Left hindlimb (tissue), 1 donor: ENCODE data around the gene ZNF180.
"Not testable (repeated sequence)": the region's sequence is repeated elsewhere in the genome, so short reads cannot be mapped to it uniquely, and the experiment has no call there.

ENCODE experiments used
- DNase-seq: peaks from one replicate; pipeline ENCODE4 v3.0.0-alpha.2; 2018

Gene ZNF180

DNA sequence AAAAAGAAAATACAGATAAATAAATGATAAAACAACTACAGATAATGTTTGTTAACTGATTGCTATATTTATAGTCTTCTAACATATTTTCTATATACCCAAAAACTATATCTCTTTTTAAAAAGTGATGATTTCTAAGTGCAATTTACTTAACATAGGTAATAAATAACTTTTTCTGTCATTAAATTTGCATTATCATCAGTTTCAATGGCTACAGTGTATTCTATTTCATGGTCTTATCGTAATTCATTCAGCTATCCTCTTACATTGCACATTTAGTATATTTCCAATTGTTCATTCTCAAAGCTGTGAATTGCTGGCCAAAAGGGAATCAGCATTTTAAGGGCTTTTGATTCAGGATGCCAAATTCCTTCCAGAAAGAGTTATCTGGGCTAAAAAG, 3.6 kb downstream of the ZNF180 start:
- no peak for DNase-seq

DNA sequence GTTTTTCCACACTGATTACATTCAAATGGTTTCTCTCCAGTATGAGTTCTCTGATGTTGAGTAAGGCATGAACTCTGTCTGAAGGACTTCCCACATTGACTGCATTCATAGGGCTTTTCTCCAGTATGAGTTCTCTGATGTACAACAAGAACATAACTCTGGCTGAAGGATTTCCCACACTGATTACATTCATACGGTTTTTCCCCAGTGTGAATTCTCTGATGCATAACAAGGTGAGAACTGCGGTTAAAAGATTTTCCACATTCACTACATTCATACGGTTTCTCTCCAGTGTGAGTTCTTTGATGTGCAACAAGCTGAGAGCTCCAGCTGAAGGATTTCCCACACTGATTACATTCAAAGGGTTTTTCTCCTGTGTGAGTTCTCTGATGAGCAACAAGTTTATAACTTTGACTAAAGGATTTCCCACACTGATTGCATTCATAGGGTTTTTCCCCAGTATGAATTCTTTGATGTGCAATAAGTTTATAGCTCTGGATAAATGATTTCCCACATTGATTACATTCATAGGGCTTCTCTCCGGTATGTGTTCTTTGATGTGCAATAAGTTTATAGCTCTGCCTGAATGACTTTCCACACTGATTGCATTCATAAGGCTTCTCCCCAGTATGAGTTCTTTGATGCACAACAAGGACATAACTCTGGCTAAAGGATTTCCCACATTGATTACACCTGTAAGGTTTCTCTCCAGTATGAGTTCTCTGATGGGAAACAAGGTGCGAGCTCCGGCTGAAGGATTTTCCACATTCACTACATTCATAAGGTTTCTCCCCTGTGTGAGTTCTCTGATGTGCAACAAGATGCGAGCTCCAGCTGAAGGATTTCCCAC, 23.5 kb downstream of the ZNF180 start:
- DNase-seq, result no peak

DNA sequence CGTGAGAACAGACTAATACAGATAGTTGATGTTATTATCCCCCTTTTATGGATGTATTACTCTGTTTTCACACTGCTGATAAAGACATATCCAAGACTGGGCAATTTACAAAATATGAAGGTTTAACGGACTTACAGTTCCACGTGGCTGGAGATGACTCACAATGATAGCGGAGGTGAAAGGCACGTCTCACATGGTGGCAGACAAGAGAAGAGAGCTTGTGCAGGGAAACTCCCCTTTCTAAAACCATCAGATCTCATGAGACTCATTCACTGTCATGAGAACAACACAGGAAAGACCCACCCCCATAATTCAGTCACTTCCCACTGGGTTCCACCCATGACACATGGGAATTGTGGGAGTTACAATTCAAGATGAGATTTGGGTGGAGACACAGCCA, 31.6 kb downstream of the ZNF180 start:
- not testable (repeated sequence) for DNase-seq

DNA sequence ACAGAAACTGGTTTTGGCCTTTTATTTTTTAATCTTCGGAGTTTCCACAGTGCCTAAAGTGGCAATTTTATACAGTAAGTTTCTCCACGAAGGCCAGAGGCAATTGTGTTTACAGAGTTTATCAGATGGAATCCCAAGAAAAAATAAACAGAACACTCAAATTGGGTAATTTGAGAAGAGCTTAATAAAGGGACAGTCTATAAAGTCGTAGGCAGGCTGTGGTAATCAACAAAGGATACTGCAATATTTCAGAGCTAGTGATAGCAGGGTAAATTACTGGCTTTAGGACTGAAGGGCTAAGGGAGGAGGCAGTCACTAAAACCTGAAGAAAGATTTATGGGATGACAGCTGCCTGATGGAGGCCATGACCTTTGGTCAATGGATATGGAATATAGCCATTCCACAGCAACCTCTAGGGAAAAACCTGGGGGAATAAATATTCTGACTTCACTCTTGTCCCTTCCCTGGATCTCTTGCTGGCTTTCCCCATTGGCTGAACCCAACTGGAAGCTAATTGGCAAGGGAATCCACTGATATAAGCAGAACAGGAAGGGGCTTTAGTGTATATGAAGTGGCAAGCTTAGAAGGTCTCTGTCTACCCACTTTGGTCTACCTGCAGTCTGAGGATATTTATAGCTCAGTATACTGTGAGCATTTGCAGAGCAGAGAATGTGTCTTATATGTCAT, 37.6 kb downstream of the ZNF180 start:
- not testable (repeated sequence) for DNase-seq

DNA sequence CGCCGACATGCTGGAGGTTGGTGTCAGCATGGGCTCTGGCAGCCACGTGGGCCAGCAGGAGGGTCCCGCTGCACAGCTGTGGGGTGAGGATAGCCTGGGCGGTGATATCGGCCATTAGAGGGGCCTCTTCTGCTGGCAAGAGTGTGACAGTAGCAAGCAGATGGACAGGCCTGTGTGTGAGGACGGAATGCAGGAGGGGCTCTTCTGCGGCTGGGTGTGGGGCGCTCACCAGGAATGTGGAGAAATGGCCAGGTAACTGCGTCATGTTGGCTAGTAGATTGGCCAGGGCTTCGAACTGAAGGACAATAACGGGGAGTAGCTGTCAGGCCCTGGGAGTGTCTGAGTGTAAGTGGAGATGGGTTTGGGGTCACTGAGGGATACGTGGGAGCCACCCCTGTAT, 44.3 kb downstream of the ZNF180 start:
- not testable (repeated sequence) for DNase-seq

DNA sequence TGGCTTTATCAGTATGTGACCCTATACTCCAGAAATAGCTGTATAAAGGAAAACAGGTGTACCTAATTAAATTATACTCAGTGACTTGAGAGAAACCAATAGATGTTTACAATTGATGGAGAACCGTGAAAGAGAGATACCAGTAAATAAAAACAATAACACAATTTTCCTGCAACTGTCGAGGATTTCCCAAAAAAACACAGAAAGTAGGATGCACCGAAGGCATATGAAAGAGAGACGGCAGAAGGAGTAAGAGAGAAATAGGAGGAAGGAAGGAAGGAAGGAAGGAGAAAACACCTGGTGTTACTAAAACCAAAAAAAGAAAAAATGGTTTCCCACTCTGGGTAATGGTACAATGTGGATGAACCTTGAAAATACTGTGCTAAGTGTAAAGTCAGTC, 45.2 kb downstream of the ZNF180 start:
- DNase-seq, result no peak

DNA sequence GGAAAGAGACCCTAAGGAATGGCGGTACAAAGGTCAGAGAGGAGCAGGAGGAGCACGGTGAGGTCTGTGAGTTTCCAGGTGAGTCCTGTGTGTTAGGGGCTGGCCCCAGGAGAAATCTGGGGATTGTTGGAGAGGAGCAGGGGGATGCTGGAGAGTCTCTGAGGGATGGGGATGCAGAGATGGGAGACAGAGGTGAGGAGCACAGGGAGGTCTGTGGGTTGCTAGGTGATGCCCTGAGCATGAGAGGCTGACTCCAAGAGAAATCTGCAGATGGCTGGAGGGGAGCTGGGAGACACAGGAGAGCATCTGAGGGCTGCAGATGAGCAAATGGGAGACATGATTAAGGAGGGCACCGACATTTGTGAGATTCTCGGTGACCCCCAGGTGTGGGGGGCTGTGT, 48.0 kb downstream of the ZNF180 start:
- no peak for DNase-seq

DNA sequence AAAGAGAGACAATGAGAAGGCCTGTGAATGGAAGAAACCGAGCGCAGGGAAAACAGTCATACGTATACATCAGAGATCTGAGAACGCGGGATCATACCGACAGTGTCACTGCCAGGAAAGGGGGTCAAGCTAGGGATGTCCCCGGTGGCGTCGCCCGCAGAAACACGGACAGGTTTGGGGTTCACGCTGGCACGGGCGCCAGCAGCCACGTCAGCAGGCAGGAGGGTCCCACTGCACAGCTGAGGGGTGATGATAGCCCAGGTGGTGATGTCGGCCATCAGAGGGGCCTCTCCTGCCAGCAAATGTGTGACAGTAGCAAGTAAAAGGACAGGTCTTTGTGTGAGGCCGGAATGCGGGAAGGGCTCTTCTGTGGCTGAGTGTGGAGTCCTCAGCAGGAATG, 48.6 kb downstream of the ZNF180 start:
- DNase-seq, result no peak

DNA sequence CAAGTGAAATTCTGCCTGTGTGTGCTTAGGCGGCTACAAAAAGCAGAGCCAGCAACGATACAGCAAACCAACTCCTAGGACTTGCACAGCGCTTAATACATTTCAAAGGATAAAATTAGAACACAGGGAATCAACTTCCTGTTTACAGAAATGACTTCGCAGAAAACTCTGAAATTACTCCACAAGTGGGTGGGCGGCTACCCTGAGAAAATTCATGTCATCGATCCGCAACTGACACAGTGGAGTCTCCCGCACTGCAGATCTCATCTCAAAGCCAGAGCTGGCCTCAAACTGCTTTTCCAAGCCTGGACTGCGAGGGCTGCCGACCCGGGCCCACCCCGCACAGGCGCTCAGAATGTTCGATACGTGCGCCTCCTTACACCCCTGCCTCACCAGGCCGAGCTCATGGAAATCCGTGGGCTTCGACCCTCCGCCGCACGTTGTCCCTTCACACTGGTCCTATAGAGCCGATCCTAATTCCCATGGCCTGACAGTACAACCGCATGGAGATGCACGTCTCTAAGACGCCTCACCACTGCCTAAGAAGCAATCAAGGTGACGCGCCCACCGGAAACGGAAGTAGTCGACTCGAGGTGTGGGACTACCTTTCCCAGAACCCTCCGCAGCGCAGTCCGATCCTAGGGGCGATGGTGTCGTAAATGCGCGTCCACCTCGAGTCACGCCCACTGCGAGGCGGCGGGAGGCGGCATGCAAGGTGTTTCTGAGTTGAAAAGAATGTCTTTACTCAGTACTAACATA, 52.2 kb downstream of the ZNF180 start, which contains the start of gene ZNF229:
Gene ZNF229 (minus strand): TSS at position 557 of the 759 bp plus-strand sequence. CDS start 5,625 bp downstream, outside the sequence.
- peak; percentile 91 for DNase-seq

DNA sequence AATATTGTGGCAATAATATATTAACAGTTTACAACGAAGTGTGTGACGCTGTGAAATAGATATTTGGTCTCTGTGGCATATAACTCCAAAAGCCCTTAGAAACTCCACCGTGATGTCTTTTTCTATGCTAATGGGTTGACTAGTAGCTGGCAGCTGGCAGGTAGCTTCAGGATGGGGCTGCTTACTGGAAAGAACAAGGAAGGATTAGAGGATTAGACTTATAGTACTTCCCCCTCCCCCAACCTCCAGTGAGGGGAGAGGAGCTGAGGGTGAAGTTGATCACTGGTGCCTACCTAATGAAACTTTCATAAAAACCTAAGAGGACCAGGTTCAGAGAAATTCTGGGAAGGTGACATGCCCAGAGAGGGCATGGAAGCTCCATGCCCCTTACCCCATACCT, 61.9 kb downstream of the ZNF180 start:
- DNase-seq, result no peak

DNA sequence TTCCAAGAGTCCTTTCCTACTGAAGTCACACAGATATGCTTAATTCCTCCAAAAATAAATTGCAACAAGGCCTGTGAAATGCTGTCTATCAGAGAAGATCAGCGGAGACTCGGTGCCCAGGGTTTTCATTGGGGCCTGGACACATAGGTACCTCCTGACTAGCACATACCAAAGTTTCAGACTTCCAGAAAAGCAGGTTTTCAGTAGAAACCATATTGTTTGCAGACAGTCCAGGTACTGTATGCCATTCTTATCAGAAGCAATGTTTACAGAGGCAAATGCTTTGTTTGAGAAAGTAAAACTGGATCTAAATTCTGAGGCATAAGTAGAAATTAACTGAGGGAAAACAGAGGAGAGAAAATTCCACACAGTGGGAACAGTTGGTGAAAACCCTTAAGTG, 64.9 kb downstream of the ZNF180 start:
- DNase-seq, result no peak

DNA sequence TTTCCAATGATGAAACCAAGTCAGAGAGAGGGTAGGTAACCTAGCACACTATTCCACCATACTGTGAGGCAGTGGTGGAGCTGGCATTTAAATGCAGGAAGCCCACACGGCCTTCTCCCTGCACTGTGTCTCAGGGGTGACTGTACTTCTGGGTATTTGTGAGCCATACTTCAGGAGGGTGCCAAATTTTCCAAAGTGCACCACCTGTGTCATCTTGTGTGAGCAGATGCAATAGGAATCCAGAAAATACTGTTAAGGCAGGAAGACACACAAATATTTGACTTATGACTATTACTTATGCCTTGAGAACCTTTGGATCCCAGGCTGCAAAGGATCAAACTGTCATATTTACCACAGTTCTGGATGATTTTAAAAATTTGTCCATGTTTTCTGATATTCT, 69.4 kb downstream of the ZNF180 start:
- no peak for DNase-seq
